HG02970 (cell line): Measurements from ENCODE around the gene KCNT2.

Experiments used
- ATAC-seq: cut with Tn5 transposase; IDR thresholded peaks from one replicate; pipeline ENCODE4 v1.9.1; 2021; ENCODE audit warnings: mild to moderate bottlenecking, moderate library complexity, moderate number of reproducible peaks; ENCODE audit not compliant: unreplicated experiment, low FRiP score

The KCNT2 gene

GRCh38 chr1:196461521-196461920 is 146.7 kb downstream of the KCNT2 start:
- ATAC-seq = no peak

DNA sequence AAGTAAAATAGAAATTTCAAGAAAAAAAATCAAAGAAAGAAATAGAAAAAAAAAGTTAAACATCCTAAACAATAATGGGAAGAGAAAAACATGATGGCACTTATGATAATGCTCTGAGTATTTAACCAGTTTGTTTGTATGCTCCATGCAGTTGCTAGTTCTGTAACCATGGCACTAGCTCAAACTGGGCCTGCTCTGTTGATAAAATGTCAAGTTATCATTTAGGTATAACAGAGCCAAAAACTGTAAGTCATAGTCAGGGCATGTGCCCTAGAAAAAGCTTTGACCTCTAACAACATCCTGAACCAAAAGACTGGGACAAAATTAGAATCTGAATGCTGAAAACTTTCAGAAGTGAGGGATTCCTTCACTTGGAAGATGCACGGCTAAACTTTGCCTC is 148.9 kb downstream of the KCNT2 start:
- no peak for ATAC-seq

GRCh38 chr1:196454792-196455191 is 153.4 kb downstream of the KCNT2 start:
- ATAC-seq = no peak

DNA sequence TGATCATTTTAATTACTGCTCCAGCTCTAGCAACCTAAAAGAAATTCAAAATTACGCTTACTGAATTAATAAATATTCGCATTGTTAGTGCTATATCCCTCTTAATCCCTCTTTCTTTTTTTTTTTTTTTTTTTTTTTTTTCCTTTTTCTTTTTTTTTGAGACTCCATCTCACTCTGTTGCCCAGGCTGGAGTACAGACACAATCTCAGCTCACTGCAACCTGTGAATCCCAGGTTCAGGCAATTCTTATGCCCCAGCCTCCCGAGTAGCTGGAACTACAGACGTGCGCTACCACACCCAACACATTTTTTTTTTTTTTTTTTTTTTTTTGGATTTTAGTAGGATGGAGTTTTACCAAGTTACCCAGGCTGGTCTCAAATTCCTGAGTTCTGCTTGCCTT is 157.1 kb downstream of the KCNT2 start:
- ATAC-seq = no peak

GRCh38 chr1:196450143-196451095 is 157.8 kb downstream of the KCNT2 start:
- ATAC-seq = no peak

- no peak for ATAC-seq
Measured at GRCh38 chr1:196449460-196449859, 158.8 kb downstream of the KCNT2 start.

GRCh38 chr1:196445775-196446174 is 162.5 kb downstream of the KCNT2 start:
- no peak for ATAC-seq

GRCh38 chr1:196444634-196445033 is 163.6 kb downstream of the KCNT2 start:
- ATAC-seq = no peak

- ATAC-seq = no peak
Measured at GRCh38 chr1:196442366-196442765, 165.9 kb downstream of the KCNT2 start.

DNA sequence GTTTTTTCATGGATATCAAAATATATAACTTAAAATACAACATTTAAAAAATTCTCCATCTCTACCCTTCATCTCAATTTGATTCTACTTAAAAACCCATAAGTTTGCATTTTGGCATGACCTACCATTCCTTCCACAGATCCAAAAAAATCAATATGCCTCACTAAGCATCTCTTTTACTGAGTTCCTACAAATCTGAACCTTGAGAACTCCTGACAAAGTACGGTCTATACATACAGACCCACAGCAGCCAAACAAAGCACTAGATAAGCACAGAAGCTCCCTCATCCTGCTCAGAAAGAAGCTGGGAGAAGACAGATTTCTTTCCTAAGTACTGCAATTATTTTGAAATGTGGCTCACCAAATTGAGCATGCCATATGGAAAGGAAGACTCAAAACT is 167.5 kb downstream of the KCNT2 start:
- no peak for ATAC-seq

DNA sequence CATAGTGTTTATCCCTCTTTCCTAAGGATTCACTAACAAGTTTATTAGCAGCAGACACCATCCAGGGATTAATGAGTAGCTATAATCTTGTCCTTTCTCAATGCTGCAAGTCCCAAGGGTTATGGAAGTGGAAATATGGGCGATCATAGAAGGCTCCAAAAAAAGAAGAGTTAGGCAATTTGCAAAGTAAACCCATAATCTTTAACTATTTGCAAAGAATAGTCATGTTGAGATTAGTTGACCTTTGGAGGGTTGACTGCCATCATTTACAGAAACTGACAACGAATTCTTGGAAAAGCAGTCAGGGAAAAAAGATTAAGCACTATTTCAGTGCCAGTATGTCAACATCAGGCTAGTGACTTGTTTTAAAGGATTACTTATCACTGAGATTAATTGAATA is 169.9 kb downstream of the KCNT2 start:
- no peak for ATAC-seq

DNA sequence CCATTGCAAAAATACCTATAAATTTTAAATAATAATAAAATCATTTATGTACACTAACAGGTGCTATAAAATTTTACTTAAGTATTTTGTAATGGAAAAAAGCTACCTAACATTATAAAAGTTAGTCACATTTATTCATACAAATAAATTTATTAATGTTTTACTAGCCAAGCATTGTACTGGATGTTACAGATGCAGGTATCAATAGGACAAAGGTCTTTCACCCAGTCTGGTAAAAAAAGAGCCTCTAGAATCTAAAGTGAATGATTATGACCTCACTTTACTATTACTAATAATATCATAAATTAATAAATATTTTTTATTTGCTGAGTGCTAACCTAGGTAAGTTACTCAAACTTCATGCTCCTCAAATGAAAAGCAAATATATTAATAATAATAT is 170.6 kb downstream of the KCNT2 start:
- no peak for ATAC-seq

DNA sequence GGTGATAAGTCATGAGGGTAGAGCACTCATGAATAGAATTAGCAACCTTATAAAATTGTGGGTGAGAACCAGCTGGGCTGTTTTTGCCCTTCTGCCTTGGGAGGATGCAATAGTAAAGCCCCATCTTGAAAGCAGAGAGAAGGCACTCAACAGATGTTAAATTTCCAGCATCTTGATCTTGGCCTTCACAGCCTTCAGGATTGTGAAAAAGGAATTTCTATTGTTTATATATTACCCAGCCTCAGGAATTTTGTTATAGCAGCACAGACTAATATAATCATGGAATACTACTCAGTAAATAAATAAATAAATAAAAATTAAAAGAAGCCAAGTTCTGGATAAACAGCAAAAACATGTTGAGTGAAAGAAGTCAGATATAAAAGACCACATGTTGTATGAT is 175.2 kb downstream of the KCNT2 start:
- ATAC-seq = no peak

DNA sequence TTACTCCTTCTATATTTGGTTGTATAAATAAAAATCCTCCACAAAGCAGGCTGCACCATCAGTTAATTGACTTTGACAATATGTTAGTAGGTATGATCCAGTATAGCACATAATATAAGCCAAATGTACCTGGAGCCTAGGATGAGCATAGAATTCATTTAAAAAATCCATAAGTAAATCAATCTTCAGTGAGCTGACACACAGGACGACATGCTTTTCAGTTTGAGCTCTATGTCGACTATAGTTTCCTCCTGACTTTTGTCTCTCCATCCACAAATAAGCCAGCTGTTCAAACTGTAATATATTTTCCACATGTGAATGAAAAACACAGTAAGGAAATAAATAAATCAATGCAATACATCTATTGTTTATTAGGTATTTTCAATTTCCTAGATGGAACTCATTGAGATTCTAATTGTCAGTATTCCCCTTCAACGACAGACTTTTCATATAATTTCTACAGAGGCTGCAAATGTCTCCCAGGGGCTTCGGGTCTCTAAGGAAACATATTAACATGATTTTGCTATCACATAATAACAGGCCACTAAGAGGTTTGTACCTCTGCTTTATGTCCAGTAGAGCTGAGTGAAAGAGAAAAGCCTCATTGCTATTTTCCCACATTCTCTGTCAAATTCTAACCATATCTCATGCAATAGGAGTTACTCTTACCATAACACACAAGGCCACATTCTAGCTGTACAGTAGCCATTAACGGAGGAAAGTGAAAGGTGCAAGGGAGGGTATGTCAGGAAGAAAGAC is 180.1 kb downstream of the KCNT2 start:
- ATAC-seq = no peak

DNA sequence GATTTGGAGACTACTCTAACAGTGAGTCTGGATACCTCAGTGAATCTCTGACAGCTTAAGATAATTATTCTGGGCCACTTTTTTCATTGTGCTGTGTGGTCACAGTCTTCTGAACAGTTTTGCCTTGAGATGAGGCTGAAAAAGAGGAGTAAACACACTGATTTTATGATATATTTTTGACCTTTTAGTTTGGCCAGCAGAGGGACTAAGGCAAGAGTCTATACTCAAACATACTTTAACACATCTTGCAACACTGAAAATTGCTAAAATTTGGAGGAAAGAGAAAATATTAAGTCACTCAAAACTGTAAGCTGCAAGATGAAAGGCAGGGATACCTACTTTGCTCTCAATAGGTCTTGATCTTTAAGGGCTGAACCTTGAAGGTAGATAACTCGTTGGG is 182.7 kb downstream of the KCNT2 start:
- ATAC-seq = no peak

DNA sequence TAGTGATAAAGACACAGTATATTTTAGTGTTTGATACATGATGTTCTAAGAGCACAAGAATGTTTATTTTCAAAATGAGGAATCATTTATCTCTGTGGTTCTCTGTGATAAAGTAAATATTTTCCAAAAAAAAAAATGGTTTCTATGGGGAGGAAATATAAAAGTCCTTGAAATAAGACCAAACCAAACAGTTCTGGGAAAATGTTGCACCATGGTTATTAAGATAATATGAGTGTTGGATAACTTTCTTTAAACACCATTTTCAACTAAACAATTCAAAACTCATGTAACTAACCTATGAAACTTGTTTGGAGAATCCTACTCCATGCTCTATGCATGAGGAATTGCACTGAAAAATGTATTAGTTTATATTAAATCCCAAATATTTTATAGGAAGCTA is 184.6 kb downstream of the KCNT2 start:
- ATAC-seq = no peak

DNA sequence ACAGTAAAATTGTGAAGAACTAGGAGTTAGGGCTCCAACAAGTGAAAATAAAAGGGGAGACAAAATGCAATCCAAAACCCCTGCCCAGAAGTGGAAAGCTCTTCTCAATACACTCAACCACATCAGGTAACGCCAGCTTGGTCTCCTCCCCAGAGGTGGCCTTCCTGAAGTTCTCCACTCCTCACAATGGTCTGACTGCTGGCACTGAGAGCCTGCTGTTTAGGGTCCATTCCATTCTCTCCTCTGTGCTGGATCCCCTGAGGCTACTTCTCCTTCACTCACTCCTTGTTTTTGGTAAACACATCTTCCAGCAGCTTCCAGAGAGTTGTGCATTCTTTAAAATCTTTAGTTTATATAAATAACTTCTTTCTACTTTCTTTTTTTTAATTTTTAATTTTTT is 189.5 kb downstream of the KCNT2 start:
- no peak for ATAC-seq

DNA sequence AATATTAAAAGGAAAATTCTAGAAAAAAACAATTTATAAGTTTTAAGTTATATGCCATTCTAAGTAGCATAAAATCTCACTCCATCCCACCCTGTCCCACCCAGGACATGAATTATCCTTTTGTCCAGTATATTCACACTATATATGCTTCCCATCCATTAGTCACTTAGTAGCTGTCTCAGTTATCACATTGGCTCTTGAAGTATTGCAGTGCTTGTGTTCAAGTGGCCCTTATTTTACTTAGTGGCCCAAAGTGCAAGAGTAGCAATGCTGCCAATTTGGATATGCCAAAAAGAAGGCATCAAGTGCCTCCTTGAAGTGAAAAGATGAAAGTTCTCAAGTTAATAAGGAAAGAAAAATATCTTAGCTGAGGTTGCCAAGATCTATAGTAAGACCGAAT is 192.3 kb downstream of the KCNT2 start:
- no peak for ATAC-seq

DNA sequence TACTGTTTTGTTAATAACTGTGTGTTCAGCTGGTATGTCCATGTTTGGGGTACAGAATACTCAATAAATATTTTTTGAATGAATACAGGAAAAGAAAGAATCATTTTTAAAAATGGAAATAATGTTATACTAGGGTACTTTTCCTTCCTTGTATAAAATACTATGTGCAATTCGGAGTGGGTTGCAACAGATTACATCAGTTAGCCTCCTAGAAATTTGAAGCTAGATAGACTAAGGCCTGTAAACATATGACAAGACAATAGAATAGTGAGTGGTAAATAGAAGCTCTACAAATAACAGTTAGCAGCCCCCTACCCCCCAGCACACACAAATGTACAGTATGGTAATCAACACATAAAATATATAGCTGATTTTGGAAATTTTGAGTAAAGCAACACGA is 195.9 kb downstream of the KCNT2 start:
- ATAC-seq = no peak

- no peak for ATAC-seq
Measured at GRCh38 chr1:196410768-196411167, 197.5 kb downstream of the KCNT2 start.

DNA sequence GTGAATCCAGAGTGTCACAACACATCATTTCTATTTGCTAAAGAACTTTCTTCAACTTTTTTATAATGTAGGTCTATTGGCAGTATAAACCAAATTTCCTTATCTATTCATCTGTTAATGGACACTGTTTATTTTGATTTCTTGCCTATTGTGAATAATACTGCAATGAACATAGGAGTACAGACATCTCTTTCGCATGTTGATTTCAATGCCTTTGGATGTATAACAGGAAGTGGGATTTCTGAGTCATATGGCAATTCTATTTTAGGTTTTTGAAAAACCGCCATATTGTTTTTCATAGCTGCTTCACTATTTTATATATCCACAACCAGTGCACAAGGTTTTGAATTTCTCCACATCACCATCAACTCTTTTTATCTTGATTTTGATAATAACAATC is 198.7 kb downstream of the KCNT2 start:
- no peak for ATAC-seq
